Caco-2 (cell line): ENCODE data around the gene PPM1L. TPM values are rescaled to one million over a fixed set of nuclear protein-coding genes. Genes with fewer than 3 reads are reported as not detected.
"Not testable (repeated sequence)": the region's sequence is repeated elsewhere in the genome, so short reads cannot be mapped to it uniquely, and the experiment has no call there.

Source experiments
- BruUV-seq: library from RNA; stranded (reverse); fragments of 400-500 nt; replicated peaks from 2 replicates; lab custom pipeline; 2021; lab: Mats Ljungman, UMichigan
- CTCF ChIA-PET: fragments of 300-600 bp; sonication (Branson Sonifier 250); formaldehyde crosslinking; loops from one replicate; lab custom pipeline; 2022; ENCODE audit warnings: antibody characterized with exemption; lab: Charles Lee
- POLR2A ChIA-PET: fragments of 300-600 bp; sonication (Branson Sonifier 250); formaldehyde crosslinking; loops from one replicate; lab custom pipeline; 2022; ENCODE audit warnings: antibody characterized with exemption; lab: Charles Lee
- DNase-seq, 2 experiments: peaks; one replicate each; pipeline versions ENCODE4 v3.0.0 to v3.0.0-alpha.2; 2020 to 2022
- H3K27me3 ChIP-seq: replicated peaks from 2 replicates; pipeline ENCODE4 v1.6.0; 2011; ENCODE audit warnings: low read length; ENCODE audit not compliant: control insufficient read depth, insufficient read depth
- H3K36me3 ChIP-seq: 2 replicates; pipeline ENCODE4 v1.5.1; 2011; ENCODE audit warnings: low read length; ENCODE audit not compliant: control insufficient read depth, insufficient read depth
- H3K4me1 ChIP-seq: fragments of 250-450 bp; sonication (Bioruptor Pico); 2 replicates; pipeline ENCODE4 v1.5.1; 2020; ENCODE audit warnings: mild to moderate bottlenecking
- H3K4me3 ChIP-seq: 2 replicates; pipeline ENCODE4 v1.5.1; 2011; ENCODE audit warnings: low read depth, mild to moderate bottlenecking, control low read depth, low read length
- H3K9me3 ChIP-seq: fragments of 250-450 bp; sonication (Bioruptor Pico); 2 replicates; pipeline ENCODE4 v1.5.1; 2020; ENCODE audit warnings: mild to moderate bottlenecking, moderate library complexity
- H3K27ac Mint-ChIP-seq: one replicate; pipeline ENCODE4 v1.8.0; 2022; ENCODE audit warnings: mixed read lengths; ENCODE audit not compliant: unreplicated experiment
- H3K27me3 Mint-ChIP-seq: one replicate; pipeline ENCODE4 v1.8.0; 2022; ENCODE audit warnings: mixed read lengths; ENCODE audit not compliant: insufficient read depth, unreplicated experiment
- H3K36me3 Mint-ChIP-seq: one replicate; pipeline ENCODE4 v1.8.0; 2022; ENCODE audit warnings: mild to moderate bottlenecking, mixed read lengths; ENCODE audit not compliant: insufficient read depth, unreplicated experiment
- H3K4me1 Mint-ChIP-seq: one replicate; pipeline ENCODE4 v1.8.0; 2022; ENCODE audit warnings: low read depth, mixed read lengths; ENCODE audit not compliant: unreplicated experiment
- H3K4me3 Mint-ChIP-seq: one replicate; pipeline ENCODE4 v1.8.0; 2022; ENCODE audit warnings: mild to moderate bottlenecking, moderate library complexity, mixed read lengths; ENCODE audit not compliant: unreplicated experiment
- H3K9me3 Mint-ChIP-seq: one replicate; pipeline ENCODE4 v1.8.0; 2022; ENCODE audit warnings: mixed read lengths; ENCODE audit not compliant: unreplicated experiment
- CTCF ChIP-seq, 2 experiments: fragments of 200-600 bp in 1 of 2; IDR thresholded peaks; 1 replicate in 1 of 2; 2 replicates in 1 of 2; pipeline versions ENCODE4 v1.5.1 to v1.8.0; 2011 to 2022; ENCODE audit warnings: antibody characterized with exemption in 1 of 2, control low read depth in 1 of 2, inconsistent platforms in 1 of 2, low read depth in 1 of 2, low read length in 1 of 2, mild to moderate bottlenecking in 1 of 2, moderate library complexity in 1 of 2; ENCODE audit not compliant: insufficient read depth in 1 of 2, severe bottlenecking in 1 of 2, unreplicated experiment in 1 of 2
- intact Hi-C: fragments of 100-400 bp; cut with micrococcal nuclease; formaldehyde crosslinking; loops from one replicate; pipeline ENCODE4 v1.10.0; 2022; ENCODE audit not compliant: unreplicated experiment
- total RNA-seq: library from RNA; stranded (reverse); gene quantifications from 2 replicates; pipeline ENCODE4 v1.2.3, GENCODE V29; 2022

The PPM1L gene
- total RNA-seq, 1 experiment from 2014 or later = 2.0 TPM

- CTCF ChIA-PET = no interaction called here
- Mint-ChIP-seq H3K36me3 (no peaks in the 10 kb centered on the region), H3K4me3 (no peak overlapping the region), H3K9me3 (peaks cover 1% of the 10 kb centered on the region), H3K4me1 (no peaks in the 10 kb centered on the region), H3K27me3 (no peaks in the 10 kb centered on the region), H3K27ac (no peak overlapping the region)
- H3K36me3 ChIP-seq = no peaks in the 10 kb centered on the region
- BruUV-seq = no TSS peak
- H3K4me1 ChIP-seq = no peaks in the 10 kb centered on the region
- no peak for TF ChIP-seq CTCF (IDR thresholded peaks at IDR 0.05; ENCODE audit: insufficient read depth in 1 of 2, low read depth in 1 of 2, low read length in 1 of 2, severe bottlenecking in 1 of 2, unreplicated experiment in 1 of 2)
- H3K4me3 ChIP-seq = no peak overlapping the region
- H3K9me3 ChIP-seq = peaks cover 2% of the 10 kb centered on the region
- POLR2A ChIA-PET = no interaction called here
- no peaks in the 10 kb centered on the region for H3K27me3 ChIP-seq
- DNase-seq = no peak
- intact Hi-C loops = no loop called here
Observed at GRCh38 chr3:161028555-161029153, 272.6 kb downstream of the PPM1L start.

- DNase-seq = no peak
- no peaks in the 10 kb centered on the region for H3K9me3 Mint-ChIP-seq
- ChIA-PET POLR2A (no interaction called here), CTCF (no interaction called here)
- H3K27me3 ChIP-seq = no peaks in the 10 kb centered on the region
- no TSS peak for BruUV-seq
- no peaks in the 10 kb centered on the region for H3K36me3 Mint-ChIP-seq
- no peaks in the 10 kb centered on the region for H3K4me1 Mint-ChIP-seq
- no peaks in the 10 kb centered on the region for H3K9me3 ChIP-seq
- intact Hi-C loops = no loop called here
- H3K36me3 ChIP-seq = no peaks in the 10 kb centered on the region
- no peaks in the 10 kb centered on the region for H3K27me3 Mint-ChIP-seq
- H3K4me3 ChIP-seq = no peak overlapping the region
- H3K4me1 ChIP-seq = no peaks in the 10 kb centered on the region
- no peak overlapping the region for H3K4me3 Mint-ChIP-seq
- H3K27ac Mint-ChIP-seq = no peak overlapping the region
- TF ChIP-seq CTCF (IDR thresholded peaks at IDR 0.05; ENCODE audit: insufficient read depth in 1 of 2, low read depth in 1 of 2, low read length in 1 of 2, severe bottlenecking in 1 of 2, unreplicated experiment in 1 of 2) = no peak
Observed at GRCh38 chr3:161031134-161031533, 275.1 kb downstream of the PPM1L start.

GRCh38 chr3:161034913-161035550 is 279.0 kb downstream of the PPM1L start:
- CTCF ChIA-PET, H3K27me3 ChIP-seq, H3K36me3 ChIP-seq, DNase-seq, H3K4me3 ChIP-seq, BruUV-seq, H3K4me3 Mint-ChIP-seq, H3K27me3 Mint-ChIP-seq, H3K4me1 Mint-ChIP-seq, H3K27ac Mint-ChIP-seq, POLR2A ChIA-PET, H3K4me1 ChIP-seq, H3K36me3 Mint-ChIP-seq, H3K9me3 ChIP-seq, intact Hi-C loops: not testable (repeated sequence)
- H3K9me3 Mint-ChIP-seq = peaks cover 10% of the 10 kb centered on the region
